ENCODE measurements around the gene S100A5.
A peak's percentile ranks its signal among the peaks of the same experiment; 100 is the strongest.

The S100A5 gene

DNA sequence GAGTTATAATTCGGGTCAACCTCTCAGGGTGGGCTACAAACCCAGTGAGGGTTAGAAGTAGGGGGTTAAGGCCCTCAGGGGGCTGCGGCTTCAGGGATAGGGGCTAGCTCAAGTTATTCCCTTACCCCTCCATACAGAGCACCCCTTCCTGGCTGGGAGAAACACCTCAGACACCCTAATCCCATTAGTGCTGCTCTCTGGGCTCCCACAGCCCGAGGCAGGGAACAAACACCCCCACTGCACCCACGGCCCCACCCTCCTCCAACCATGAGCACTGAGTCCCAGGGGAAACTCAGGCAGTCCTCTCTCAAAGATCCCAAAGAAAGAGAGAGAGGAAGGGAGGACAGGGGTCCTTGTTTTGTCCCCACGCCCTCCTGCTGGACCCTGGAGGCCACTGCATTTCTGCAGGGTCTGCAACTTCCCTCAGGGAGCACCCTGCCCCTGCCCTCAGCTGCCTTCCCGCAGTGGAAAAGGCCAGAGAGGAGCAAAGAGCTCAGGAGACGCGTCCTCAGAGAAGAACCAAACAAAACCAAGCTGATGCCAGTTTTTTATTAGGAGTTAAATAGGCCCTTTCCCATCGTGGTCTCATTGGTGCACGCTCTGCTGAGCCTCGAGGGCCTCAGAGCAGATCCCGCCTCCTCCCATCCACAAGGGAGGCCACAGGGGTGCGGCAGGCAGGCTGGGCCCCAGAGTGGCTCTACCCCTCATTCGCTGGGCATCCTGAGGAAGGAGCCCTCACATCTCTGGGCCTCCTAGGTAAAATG, 6.2 kb upstream of the S100A5 start:
- no peak for DNase-seq

GRCh38 chr1:153546371-153546770, 5.6 kb upstream of the S100A5 start:
- DNase-seq: no peak

DNA sequence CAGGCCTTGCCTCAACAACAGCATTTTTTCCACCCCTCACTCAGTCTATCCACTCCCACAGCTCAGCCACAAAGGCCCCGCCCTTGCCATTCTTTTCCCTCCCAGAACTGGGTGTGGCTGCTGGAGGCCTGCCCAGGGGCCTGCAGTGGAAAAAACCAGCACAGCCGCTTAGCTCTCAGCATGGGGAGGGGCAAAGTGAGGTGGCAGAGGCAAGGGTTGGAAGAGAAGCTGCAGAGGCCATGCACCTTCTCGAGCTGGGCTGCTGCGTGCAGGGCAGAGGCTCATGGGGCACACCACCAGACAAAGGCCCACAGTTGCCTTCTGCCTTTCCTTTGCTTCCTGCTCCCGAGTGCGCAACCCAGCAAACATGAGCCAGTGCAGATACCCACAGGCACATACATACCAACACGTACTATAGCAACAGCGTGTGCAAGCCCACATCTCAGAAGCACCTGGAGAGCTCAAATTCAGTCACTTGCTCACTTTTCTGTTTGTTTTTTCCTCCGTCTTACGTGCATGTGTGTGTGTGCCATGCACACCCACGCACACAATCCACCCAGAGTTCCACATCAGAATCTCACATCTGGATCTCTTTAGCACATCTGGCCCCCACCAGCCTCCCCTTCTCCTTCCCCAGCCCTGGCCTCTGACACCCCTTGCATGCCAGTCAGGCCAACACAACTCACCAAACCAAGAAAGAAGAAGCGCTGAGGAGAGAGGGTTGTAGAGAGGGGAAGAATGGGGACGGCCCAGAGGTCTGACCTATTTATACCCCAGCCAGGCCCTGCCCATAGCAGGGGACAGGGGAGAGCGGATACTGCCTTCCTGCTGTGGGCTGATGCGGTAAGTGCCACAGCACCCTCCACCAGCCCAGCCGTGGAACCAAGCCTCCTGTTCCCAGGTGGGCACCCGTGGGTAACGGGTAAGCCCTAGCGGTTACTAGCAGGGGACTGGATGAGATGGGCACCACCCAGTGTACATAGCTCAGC, 4.6 kb upstream of the S100A5 start, which contains the start of gene S100A4:
Gene S100A4, minus strand, starts transcription at position 740 of the 989 bp plus-strand sequence. CDS start 1,012 bp downstream, outside the sequence.
- DNase-seq: peak; percentile 85

DNA sequence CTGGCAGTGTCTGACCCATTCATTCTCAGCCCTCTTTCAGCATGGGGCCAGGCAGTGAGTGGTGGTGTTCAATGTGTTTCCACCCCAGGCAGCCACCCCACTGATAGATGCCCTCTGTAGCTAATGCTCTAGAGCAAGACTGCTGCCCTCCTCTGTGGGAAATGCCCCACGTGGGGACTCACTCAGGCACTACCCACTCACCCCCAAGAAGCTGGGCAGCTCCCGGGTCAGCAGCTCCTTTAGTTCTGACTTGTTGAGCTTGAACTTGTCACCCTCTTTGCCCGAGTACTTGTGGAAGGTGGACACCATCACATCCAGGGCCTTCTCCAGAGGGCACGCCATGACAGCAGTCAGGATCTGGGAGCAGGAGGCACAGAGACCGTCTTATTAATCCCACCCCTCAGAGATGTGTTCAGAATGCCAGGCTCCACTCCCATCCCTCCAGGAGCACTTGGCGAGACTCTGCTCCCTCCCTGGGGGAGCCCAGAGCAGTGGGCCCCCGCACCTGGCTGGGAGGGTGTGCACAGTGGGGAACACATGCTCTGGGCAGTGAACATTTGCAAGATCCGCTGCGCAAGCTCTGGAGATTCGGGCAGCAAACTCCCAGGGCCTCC, 3.8 kb upstream of the S100A5 start:
- no peak for DNase-seq

GRCh38 chr1:153543736-153544135, 3.0 kb upstream of the S100A5 start:
- DNase-seq: no peak

- no peak for DNase-seq
Measured at GRCh38 chr1:153542956-153543711, 2.4 kb upstream of the S100A5 start.

- DNase-seq: no peak
Measured at GRCh38 chr1:153541641-153542590, 1.2 kb upstream of the S100A5 start.

GRCh38 chr1:153539395-153540093, 1.2 kb downstream of the S100A5 start:
- no peak for DNase-seq

DNA sequence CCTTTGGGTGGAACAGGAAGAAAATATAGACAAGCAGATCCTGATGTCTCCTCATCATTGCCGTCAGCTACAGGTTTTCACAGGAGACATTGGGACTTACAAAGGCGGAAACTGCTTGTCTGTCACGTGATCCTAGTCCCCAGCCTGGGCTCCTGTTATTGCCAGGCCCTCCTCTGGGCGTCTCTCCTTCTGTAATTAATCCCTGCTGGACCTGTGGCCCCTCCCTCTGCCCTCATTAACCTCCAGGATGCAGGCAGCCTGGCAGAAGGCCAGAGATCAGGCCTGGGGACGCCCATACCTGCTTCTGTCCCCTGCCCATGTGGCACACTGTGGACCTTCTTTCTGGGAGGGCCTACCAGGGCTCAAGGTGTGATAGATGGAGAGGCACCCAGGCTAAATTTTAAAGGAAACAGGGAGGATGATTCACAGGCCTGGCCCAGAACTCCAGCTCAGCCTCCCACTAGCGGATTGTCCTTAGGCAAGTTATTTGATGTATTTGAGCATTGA, 2.4 kb downstream of the S100A5 start:
- DNase-seq: no peak

DNA sequence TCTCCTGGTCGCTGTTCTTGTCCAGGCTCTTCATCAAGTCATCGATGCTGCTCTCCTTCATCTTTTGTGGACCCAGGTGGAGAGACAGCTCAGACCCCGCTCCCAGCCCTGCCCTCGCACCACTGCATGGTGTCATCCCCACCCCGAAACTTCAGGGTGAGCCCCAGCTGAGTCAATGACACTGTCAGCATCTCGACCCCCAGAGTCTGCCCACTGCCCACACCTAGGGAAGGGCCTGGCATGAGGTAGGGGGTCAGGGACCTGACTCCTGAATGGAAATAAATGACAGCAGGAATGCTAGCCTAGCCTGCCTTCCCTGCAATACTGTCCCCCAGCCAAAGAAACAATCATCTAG, 3.4 kb downstream of the S100A5 start:
- no peak for DNase-seq

- DNase-seq: no peak
Measured at GRCh38 chr1:153536671-153537375, 3.9 kb downstream of the S100A5 start.

GRCh38 chr1:153536012-153536670, 4.6 kb downstream of the S100A5 start:
- peak; percentile 76 for DNase-seq

DNA sequence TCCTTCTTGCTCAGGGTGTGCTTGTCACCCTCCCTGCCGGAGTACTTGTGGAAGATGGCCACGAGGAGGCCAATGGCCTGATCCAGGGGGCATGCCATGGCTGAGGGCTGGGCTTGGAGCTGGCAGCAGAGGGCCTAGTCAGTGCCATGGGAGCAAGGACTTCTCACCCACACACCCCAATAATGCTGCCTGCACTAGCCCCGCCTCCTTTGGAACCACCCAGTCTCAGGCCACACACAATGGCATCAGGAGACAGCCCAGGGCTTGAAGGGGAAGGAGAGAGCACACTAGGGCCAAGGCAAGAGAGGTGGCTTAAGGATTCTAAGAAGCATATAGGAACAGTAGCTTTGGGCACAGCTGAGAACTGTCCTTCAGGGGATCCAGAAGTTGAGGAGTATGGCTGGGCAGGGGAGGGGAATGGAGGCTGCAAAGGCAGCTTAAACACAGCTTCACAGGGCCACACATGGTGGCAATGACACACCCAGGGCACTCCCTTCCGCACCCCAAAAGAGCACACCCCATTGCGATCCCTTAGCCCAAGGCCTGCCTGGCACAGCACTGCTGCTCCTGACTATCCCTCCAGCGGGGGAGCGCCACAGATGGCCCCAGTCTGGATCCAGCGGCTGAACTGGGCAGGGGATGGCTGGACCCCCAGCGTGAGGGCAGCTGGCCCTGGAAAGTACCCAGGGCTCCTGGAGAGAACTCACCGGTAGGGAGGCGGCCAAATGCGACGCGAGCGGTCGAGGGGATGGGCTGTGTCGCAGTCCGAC, 5.3 kb downstream of the S100A5 start, which contains the start of gene S100A6:
Gene S100A6, minus strand, starts transcription at position 750 of the 770 bp plus-strand sequence. Its CDS starts 652 bp downstream, at position 98.
- DNase-seq: peak; percentile 37

GRCh38 chr1:153534925-153535241, 5.9 kb downstream of the S100A5 start:
- no peak for DNase-seq

DNA sequence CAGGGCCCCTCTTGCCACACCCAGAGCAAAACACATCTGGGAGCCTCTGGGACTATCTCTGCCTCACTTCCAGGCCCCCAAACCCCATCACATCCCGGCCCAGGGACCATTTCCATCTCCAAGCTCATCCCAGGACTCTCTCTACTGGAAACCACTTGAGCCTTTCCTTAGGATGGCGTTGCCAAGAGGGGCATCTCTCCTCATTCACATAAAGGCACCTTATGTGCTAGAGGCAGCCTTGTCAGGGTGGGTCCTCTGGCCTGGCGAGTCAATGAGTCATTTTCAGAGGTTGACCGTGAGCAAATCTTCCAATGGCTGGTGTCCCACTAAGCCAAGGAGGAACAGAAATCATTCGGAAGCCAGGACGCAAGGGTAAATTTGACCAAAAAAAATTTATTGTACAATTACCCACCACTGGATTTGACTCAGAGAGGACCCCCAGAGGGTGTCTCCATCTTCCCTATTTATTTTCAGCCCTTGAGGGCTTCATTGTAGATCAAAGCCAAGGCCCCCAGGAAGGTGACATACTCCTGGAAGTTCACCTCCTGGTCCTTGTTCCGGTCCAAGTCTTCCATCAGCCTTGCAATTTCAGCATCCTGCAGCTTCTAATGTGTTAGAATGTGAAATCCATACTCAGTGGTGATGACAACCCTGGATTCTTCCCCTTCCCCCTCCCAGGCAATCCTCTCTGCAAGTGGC, 6.4 kb downstream of the S100A5 start:
- DNase-seq: no peak

GRCh38 chr1:153533689-153534201, 7.0 kb downstream of the S100A5 start:
- no peak for DNase-seq

GRCh38 chr1:153532769-153533599, 7.8 kb downstream of the S100A5 start:
- peak; percentile 73 for DNase-seq
